Gastroesophageal sphincter (tissue), 3 donors: ENCODE measurements around the gene DMRTB1.

Experiments
- POLR2AphosphoS5 ChIP-seq: sonication (generic); formaldehyde crosslinking; IDR thresholded peaks from one replicate; pipeline ENCODE4 v1.6.1; 2017; ENCODE audit warnings: antibody characterized with exemption
- TF ChIP-seq, protein P1 (sequence below), 4 experiments: fragments of 200-600 bp in 2 of 4; fragments of 450-650 bp in 2 of 4; sonication (generic) in 1 of 4; IDR thresholded peaks; one replicate each; pipeline ENCODE4 v1.5.1; 2017 to 2019; ENCODE audit warnings: antibody characterized with exemption in 4 of 4, mild to moderate bottlenecking in 2 of 4, moderate library complexity in 2 of 4

- TF ChIP-seq, protein P1, sequence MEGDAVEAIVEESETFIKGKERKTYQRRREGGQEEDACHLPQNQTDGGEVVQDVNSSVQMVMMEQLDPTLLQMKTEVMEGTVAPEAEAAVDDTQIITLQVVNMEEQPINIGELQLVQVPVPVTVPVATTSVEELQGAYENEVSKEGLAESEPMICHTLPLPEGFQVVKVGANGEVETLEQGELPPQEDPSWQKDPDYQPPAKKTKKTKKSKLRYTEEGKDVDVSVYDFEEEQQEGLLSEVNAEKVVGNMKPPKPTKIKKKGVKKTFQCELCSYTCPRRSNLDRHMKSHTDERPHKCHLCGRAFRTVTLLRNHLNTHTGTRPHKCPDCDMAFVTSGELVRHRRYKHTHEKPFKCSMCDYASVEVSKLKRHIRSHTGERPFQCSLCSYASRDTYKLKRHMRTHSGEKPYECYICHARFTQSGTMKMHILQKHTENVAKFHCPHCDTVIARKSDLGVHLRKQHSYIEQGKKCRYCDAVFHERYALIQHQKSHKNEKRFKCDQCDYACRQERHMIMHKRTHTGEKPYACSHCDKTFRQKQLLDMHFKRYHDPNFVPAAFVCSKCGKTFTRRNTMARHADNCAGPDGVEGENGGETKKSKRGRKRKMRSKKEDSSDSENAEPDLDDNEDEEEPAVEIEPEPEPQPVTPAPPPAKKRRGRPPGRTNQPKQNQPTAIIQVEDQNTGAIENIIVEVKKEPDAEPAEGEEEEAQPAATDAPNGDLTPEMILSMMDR (IDR thresholded peaks at IDR 0.05), result no peak
- TF ChIP-seq POLR2AphosphoS5, result no peak
These were observed 6.1 kb downstream of the DMRTB1 start for GRCh38 chr1:53465023-53465957.
